Ishikawa (cell line): ENCODE measurements around the gene ZNF546.

Experiments
- CEBPB ChIP-seq: IDR thresholded peaks from 2 replicates; pipeline ENCODE4 v1.6.1; 2012
- CREB1 ChIP-seq: IDR thresholded peaks from 2 replicates; pipeline ENCODE4 v1.6.1; 2012; ENCODE audit warnings: low read depth
- EGR1 ChIP-seq: IDR thresholded peaks from 2 replicates; pipeline ENCODE4 v1.6.1; 2012
- EP300 ChIP-seq: IDR thresholded peaks from 2 replicates; pipeline ENCODE4 v1.6.1; 2012; ENCODE audit warnings: borderline replicate concordance
- FOXM1 ChIP-seq: IDR thresholded peaks from 2 replicates; pipeline ENCODE4 v1.6.1; 2012; ENCODE audit warnings: low read depth, borderline replicate concordance
- MAX ChIP-seq: IDR thresholded peaks from 2 replicates; pipeline ENCODE4 v1.6.1; 2012
- NFIC ChIP-seq: IDR thresholded peaks from 2 replicates; pipeline ENCODE4 v1.6.1; 2012
- RAD21 ChIP-seq: IDR thresholded peaks from 2 replicates; pipeline ENCODE4 v1.6.1; 2012; ENCODE audit warnings: low read depth
- REST ChIP-seq: IDR thresholded peaks from 2 replicates; pipeline ENCODE4 v1.6.1; 2012; ENCODE audit warnings: low read depth, mild to moderate bottlenecking
- TAF1 ChIP-seq: IDR thresholded peaks from 2 replicates; pipeline ENCODE4 v1.6.1; 2012; ENCODE audit warnings: low read depth, mild to moderate bottlenecking
- TCF12 ChIP-seq: IDR thresholded peaks from 2 replicates; pipeline ENCODE4 v1.6.1; 2012; ENCODE audit warnings: low read depth
- TEAD4 ChIP-seq: IDR thresholded peaks from 2 replicates; pipeline ENCODE4 v1.6.1; 2012
- USF1 ChIP-seq: IDR thresholded peaks from 2 replicates; pipeline ENCODE4 v1.6.1; 2012
- YY1 ChIP-seq: IDR thresholded peaks from 2 replicates; pipeline ENCODE4 v1.6.1; 2012; ENCODE audit warnings: low read depth
- ZBTB7A ChIP-seq: IDR thresholded peaks from 2 replicates; pipeline ENCODE4 v1.6.1; 2012; ENCODE audit warnings: low read depth

ZNF546 gene

GRCh38 chr19:40053491-40053890, 56.6 kb downstream of the ZNF546 start:
- no peak for TF ChIP-seq MAX

GRCh38 chr19:40054632-40055031, 57.8 kb downstream of the ZNF546 start:
- no peak for TF ChIP-seq NFIC
- no peak for TF ChIP-seq TCF12
- TF ChIP-seq YY1: no peak
- no peak for TF ChIP-seq REST
- TF ChIP-seq USF1: no peak
- TF ChIP-seq MAX: no peak
- TF ChIP-seq TEAD4: no peak
- TF ChIP-seq EGR1: no peak
- TF ChIP-seq ZBTB7A: no peak
- TF ChIP-seq CEBPB: no peak
- TF ChIP-seq TAF1: no peak
- no peak for TF ChIP-seq EP300
- no peak for TF ChIP-seq CREB1
- TF ChIP-seq RAD21: no peak
- no peak for TF ChIP-seq FOXM1

GRCh38 chr19:40055049-40055448, 58.2 kb downstream of the ZNF546 start:
- TF ChIP-seq CEBPB (no peak), CREB1 (no peak), TEAD4 (no peak), NFIC (no peak), TCF12 (no peak)

- TF ChIP-seq YY1: no peak
- TF ChIP-seq TEAD4: no peak
- peak; percentile 69 for TF ChIP-seq MAX
- TF ChIP-seq ZBTB7A: no peak
- no peak for TF ChIP-seq TCF12
- TF ChIP-seq TAF1: peak; percentile 43
- TF ChIP-seq EP300: no peak
- TF ChIP-seq CEBPB: no peak
- no peak for TF ChIP-seq REST
- TF ChIP-seq EGR1: no peak
- TF ChIP-seq CREB1: no peak
- TF ChIP-seq FOXM1: no peak
Observed at GRCh38 chr19:40055832-40056504, 59.1 kb downstream of the ZNF546 start, which contains the start of gene ZNF780B. ZNF780B (minus strand) TSS chr19:40056231; CDS start chr19:40050332, 5,899 bp downstream.

- TF ChIP-seq FOXM1 (no peak), TEAD4 (no peak)
Observed at GRCh38 chr19:40056505-40056904, 59.6 kb downstream of the ZNF546 start.

GRCh38 chr19:40057166-40057565, 60.3 kb downstream of the ZNF546 start:
- TF ChIP-seq CEBPB: no peak
- TF ChIP-seq YY1: no peak
- TF ChIP-seq ZBTB7A: no peak

- TF ChIP-seq FOXM1: no peak
Observed at GRCh38 chr19:40059624-40060023, 62.8 kb downstream of the ZNF546 start.
